ENCODE results near the gene MACROD2. TPM values are rescaled to one million over a fixed set of nuclear protein-coding genes. Genes with fewer than 3 reads are reported as not detected.

The MACROD2 gene
- total RNA-seq, 1 donor from 2014 or later = 0.23 TPM

- DNase-seq (ENCODE audit: low read depth) = peak; percentile 7
- TF ChIP-seq CTCF (conservative IDR thresholded peaks at IDR 0.05; ENCODE audit: low read depth, low read length) = no peak
- H3K4me3 ChIP-seq (ENCODE audit: low read depth, low read length) = no peak overlapping the region
Measured at GRCh38 chr20:14126856-14127255, 131.5 kb downstream of the MACROD2 start.

- TF ChIP-seq CTCF (conservative IDR thresholded peaks at IDR 0.05; ENCODE audit: low read depth, low read length) = no peak
- no peak for DNase-seq (ENCODE audit: low read depth)
- H3K4me3 ChIP-seq (ENCODE audit: low read depth, low read length) = no peak overlapping the region
Measured at GRCh38 chr20:14127514-14128223, 132.4 kb downstream of the MACROD2 start.

- no peak for TF ChIP-seq CTCF (conservative IDR thresholded peaks at IDR 0.05; ENCODE audit: low read depth, low read length)
- no peak overlapping the region for H3K4me3 ChIP-seq (ENCODE audit: low read depth, low read length)
- DNase-seq (ENCODE audit: low read depth) = no peak
Measured at GRCh38 chr20:14134004-14134403, 138.7 kb downstream of the MACROD2 start.

GRCh38 chr20:14142171-14142570 lies 146.9 kb downstream of the MACROD2 start:
- peak; percentile 82 for TF ChIP-seq CTCF (conservative IDR thresholded peaks at IDR 0.05; ENCODE audit: low read depth, low read length)
- DNase-seq (ENCODE audit: low read depth) = peak; percentile 39

GRCh38 chr20:14142964-14143627 lies 147.8 kb downstream of the MACROD2 start:
- DNase-seq (ENCODE audit: low read depth) = peak; percentile 53
- H3K4me3 ChIP-seq (ENCODE audit: low read depth, low read length) = no peak overlapping the region
- TF ChIP-seq CTCF (conservative IDR thresholded peaks at IDR 0.05; ENCODE audit: low read depth, low read length) = no peak

More at GRCh38 chr20:14142171-14142570, 146.9 kb downstream of the MACROD2 start:
- no peak overlapping the region for H3K4me3 ChIP-seq (ENCODE audit: low read depth, low read length)

- H3K4me3 ChIP-seq (ENCODE audit: low read depth, low read length) = no peak overlapping the region
- TF ChIP-seq CTCF (conservative IDR thresholded peaks at IDR 0.05; ENCODE audit: low read depth, low read length) = no peak
- no peak for DNase-seq (ENCODE audit: low read depth)
Measured at GRCh38 chr20:14148042-14148441, 152.7 kb downstream of the MACROD2 start.

All from epithelial cell of proximal tubule (primary cell).